GM12865 (cell line): Measurements from ENCODE around the gene ANAPC13.

ENCODE experiments used
- DNase-seq: peaks from one replicate; pipeline ENCODE4 v3.0.0; 2010; ENCODE audit warnings: low read depth
- H3K4me3 ChIP-seq: 2 replicates; pipeline ENCODE4 v1.5.1; 2011; ENCODE audit warnings: mild to moderate bottlenecking, low read depth, low read length, control low read depth
- TF ChIP-seq, protein P1 (sequence below): IDR thresholded peaks from 2 replicates; pipeline ENCODE4 v1.5.1; 2011; ENCODE audit warnings: low read length, control low read depth, low read depth, inconsistent platforms; ENCODE audit not compliant: insufficient read depth; ENCODE audit errors: missing control alignments

ANAPC13 gene

GRCh38 chr3:134485718-134486576 lies at the start of gene ANAPC13, which contains the start of gene CEP63:
Gene ANAPC13 (minus strand): TSS chr3:134485985. CDS start chr3:134482904, 3,081 bp downstream.
Gene CEP63 (plus strand): TSS chr3:134486057. CDS start chr3:134495321, 9,264 bp downstream.
- peak; percentile 99 for DNase-seq
- TF ChIP-seq, protein P1, sequence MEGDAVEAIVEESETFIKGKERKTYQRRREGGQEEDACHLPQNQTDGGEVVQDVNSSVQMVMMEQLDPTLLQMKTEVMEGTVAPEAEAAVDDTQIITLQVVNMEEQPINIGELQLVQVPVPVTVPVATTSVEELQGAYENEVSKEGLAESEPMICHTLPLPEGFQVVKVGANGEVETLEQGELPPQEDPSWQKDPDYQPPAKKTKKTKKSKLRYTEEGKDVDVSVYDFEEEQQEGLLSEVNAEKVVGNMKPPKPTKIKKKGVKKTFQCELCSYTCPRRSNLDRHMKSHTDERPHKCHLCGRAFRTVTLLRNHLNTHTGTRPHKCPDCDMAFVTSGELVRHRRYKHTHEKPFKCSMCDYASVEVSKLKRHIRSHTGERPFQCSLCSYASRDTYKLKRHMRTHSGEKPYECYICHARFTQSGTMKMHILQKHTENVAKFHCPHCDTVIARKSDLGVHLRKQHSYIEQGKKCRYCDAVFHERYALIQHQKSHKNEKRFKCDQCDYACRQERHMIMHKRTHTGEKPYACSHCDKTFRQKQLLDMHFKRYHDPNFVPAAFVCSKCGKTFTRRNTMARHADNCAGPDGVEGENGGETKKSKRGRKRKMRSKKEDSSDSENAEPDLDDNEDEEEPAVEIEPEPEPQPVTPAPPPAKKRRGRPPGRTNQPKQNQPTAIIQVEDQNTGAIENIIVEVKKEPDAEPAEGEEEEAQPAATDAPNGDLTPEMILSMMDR, result no peak

GRCh38 chr3:134535186-134535970 lies 49.6 kb upstream of the ANAPC13 start:
- no peak overlapping the region for H3K4me3 ChIP-seq
- TF ChIP-seq, protein P1, result no peak
- DNase-seq, result no peak

More at GRCh38 chr3:134485718-134486576, at the start of gene ANAPC13, which contains the start of gene CEP63:
- H3K4me3 ChIP-seq, result peak within 1 kb of the TSS; percentile 95

- TF ChIP-seq, protein P1, result no peak
- H3K4me3 ChIP-seq, result no peak overlapping the region
- DNase-seq, result no peak
These were observed 47.7 kb upstream of the ANAPC13 start for GRCh38 chr3:134533493-134533892.

DNA sequence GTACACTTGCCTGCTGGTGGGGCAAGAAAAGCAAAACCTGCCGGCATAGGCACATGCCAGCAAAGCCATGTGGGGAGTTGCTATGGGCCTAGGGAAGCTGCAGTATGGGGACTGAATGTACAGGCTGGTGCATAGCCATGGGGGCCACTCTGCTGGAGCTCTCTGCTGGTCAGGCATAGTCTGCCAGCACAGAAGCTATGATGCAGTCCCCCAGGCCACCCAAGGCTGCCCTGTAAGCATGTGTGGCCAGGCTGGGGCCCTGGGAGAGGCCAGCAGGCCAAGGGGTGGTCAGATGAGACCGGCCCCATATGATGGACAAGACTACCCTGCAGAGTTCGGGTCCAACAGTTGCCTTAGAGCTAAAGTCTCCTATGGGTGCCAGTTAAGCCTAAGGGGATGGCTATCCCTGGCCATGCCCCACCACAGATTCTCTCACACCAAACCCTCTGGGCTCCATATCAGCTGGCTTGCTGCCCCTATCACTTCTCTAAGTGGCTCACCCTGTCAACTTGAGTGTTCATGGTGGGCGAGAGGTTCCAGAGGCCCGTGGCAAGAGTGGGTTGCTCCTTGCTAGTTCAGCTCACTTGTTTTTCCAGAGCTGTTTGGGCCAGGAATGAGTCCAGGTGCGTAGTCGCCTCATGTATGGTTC lies 41.9 kb upstream of the ANAPC13 start:
- DNase-seq, result no peak
- H3K4me3 ChIP-seq, result no peak overlapping the region

DNA sequence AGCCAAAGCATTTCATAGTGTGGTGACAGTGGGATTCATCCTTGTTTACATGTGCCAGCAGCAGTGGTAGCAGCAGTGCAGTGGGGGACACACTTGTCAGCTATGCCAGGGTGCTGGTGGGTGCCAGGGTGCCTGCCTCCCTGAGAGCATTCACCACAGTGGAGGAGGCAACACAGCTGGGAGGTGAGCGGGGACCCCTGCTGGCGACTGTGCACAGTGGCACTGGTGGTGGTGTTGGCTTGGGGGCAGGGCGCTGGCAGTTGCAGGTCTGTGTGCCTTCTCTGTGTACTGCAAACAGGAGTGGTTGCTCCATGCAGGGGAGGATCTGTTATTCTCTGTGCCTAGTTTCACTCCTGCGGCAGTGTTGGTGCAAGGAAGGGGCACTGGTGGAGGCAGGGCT lies 41.3 kb upstream of the ANAPC13 start:
- peak; percentile 15 for DNase-seq
- TF ChIP-seq, protein P1, result peak; percentile 25
- no peak overlapping the region for H3K4me3 ChIP-seq

More for the DNA sequence above, 41.9 kb upstream of the ANAPC13 start:
- TF ChIP-seq, protein P1, result no peak

DNA sequence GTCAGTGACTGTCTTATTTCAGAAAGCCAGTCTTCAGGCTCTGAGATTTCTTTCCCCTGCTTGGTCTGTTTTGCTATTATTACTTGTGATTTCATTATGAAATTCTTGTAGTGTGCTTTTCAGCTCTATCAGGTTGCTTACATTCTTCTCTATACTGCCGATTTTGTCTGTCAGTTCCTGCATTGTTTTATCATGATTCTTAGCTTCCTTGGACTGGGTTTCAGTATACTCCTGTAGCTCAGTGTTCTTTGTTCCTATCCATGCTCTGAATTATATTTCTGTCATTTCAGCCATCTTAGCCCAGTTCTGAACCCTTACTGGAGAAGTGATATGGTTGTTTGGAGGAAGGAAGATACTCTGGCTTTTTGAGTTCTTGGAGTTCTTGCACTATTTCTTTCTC lies 40.5 kb upstream of the ANAPC13 start:
- TF ChIP-seq, protein P1, result no peak
- no peak for DNase-seq
- no peak overlapping the region for H3K4me3 ChIP-seq
